CD4-positive, alpha-beta memory T cell (primary cell): ENCODE data around the gene ELP1. TPM values are rescaled to one million over a fixed set of nuclear protein-coding genes. Genes with fewer than 3 reads are reported as not detected.

Experiments used
- CTCF ChIA-PET: fragments of 350-600 bp; sonication (Branson Sonifier 250); formaldehyde crosslinking; loops from one replicate; lab custom pipeline; 2021; ENCODE audit warnings: inconsistent platforms; ENCODE audit not compliant: partially characterized antibody; lab: Charles Lee
- POLR2A ChIA-PET: fragments of 350-600 bp; sonication (Branson Sonifier 250); formaldehyde crosslinking; loops from one replicate; lab custom pipeline; 2021; ENCODE audit not compliant: partially characterized antibody; lab: Charles Lee
- DNase-seq, 5 donors: peaks; one replicate each; pipeline versions ENCODE4 v3.0.0 to v3.0.0-alpha.2; 2020 to 2022; ENCODE audit warnings: mixed read lengths in 1 of 5
- H3K27ac ChIP-seq: one replicate; pipeline ENCODE4 v1.7.0; 2013; ENCODE audit warnings: low read depth, low read length
- H3K27me3 ChIP-seq: 2 replicates; pipeline ENCODE4 v1.7.0; 2013; ENCODE audit warnings: mild to moderate bottlenecking, low read length, moderate library complexity; ENCODE audit not compliant: insufficient read depth
- H3K36me3 ChIP-seq: 2 replicates; pipeline ENCODE4 v1.7.0; 2013; ENCODE audit warnings: mild to moderate bottlenecking, low read length, moderate library complexity; ENCODE audit not compliant: insufficient read depth
- H3K4me1 ChIP-seq: 2 replicates; pipeline ENCODE4 v1.7.0; 2013; ENCODE audit warnings: mild to moderate bottlenecking, low read length, moderate library complexity; ENCODE audit not compliant: insufficient read depth
- H3K4me3 ChIP-seq, 2 donors: one replicate each; pipeline ENCODE4 v1.7.0; 2013; ENCODE audit warnings: low read length in 2 of 2, mild to moderate bottlenecking in 1 of 2
- H3K9me3 ChIP-seq, 2 donors: one replicate each; pipeline ENCODE4 v1.7.0; 2013; ENCODE audit warnings: low read length in 2 of 2, control low read depth in 1 of 2; ENCODE audit not compliant: control insufficient read depth in 1 of 2
- H3K27ac Mint-ChIP-seq, 7 donors: one replicate each; pipeline ENCODE4 v1.8.0; 2020 to 2021; ENCODE audit warnings: mixed read lengths in 7 of 7, mild to moderate bottlenecking in 6 of 7, inconsistent platforms in 3 of 7, moderate library complexity in 3 of 7
- H3K27me3 Mint-ChIP-seq, 2 donors: one replicate each; pipeline ENCODE4 v1.8.0; 2020 to 2021; ENCODE audit warnings: mixed read lengths in 2 of 2
- H3K36me3 Mint-ChIP-seq, 2 donors: one replicate each; pipeline ENCODE4 v1.8.0; 2020 to 2021; ENCODE audit warnings: mixed read lengths in 2 of 2, inconsistent platforms in 1 of 2, mild to moderate bottlenecking in 1 of 2
- H3K4me1 Mint-ChIP-seq, 4 donors: one replicate each; pipeline ENCODE4 v1.8.0; 2020 to 2021; ENCODE audit warnings: mixed read lengths in 4 of 4, mild to moderate bottlenecking in 1 of 4
- H3K4me3 Mint-ChIP-seq, 8 donors: one replicate each; pipeline ENCODE4 v1.8.0; 2020 to 2021; ENCODE audit warnings: mixed read lengths in 8 of 8, mild to moderate bottlenecking in 7 of 8, moderate library complexity in 6 of 8, inconsistent platforms in 3 of 8
- H3K9me3 Mint-ChIP-seq, 8 donors: one replicate each; pipeline ENCODE4 v1.8.0; 2020 to 2021; ENCODE audit warnings: mixed read lengths in 8 of 8, mild to moderate bottlenecking in 5 of 8, inconsistent platforms in 3 of 8, moderate library complexity in 1 of 8
- intact Hi-C: fragments of 100-400 bp; cut with micrococcal nuclease; formaldehyde crosslinking; loops from one replicate; pipeline ENCODE4 v1.15.1; 2023
- polyA plus RNA-seq, 2 donors: library from polyadenylated mRNA; unstranded; fragments of 300-500 nt; fragmentation: Illumina TruSeq; gene quantifications; one replicate each; pipeline ENCODE4 v1.2.3, GENCODE V29; 2021
- total RNA-seq, 2 experiments: library from RNA; stranded (reverse); gene quantifications; one replicate each; pipeline ENCODE4 v1.2.3, GENCODE V29; 2021

The ELP1 gene
- total and polyA plus RNA-seq, 4 experiments from 2014 or later, result 21.2 to 32.3 (median 25.3) TPM

DNA sequence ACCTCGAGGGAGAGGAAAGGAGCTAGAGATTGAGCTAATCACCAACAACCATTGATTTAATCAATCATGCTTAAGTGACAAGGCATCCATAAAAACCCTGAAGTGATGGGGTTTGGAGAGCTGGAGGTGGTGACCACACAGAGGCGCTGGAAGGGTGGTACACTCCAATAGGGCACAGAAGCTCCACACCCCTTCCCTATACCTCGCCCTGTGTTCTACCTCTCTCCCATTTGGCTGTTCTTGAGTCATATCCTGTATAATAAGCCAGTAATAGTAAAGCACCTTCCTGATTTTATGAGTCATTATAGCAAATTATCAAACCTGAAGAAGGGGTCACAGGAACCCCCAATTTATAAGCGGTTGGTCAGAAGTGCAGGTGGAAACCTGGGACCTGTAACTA lies 96.4 kb downstream of the ELP1 start:
- Histone ChIP-seq H3K27ac (no peak overlapping the region), H3K9me3 (no peaks in the 10 kb centered on the region), H3K4me3 (no peak overlapping the region), H3K27me3 (no peaks in the 10 kb centered on the region), H3K4me1 (no peaks in the 10 kb centered on the region), H3K36me3 (no peaks in the 10 kb centered on the region)
- POLR2A ChIA-PET, result no interaction called here
- Mint-ChIP-seq H3K27ac (no peak overlapping the region), H3K36me3 (no peaks in the 10 kb centered on the region), H3K4me3 (no peak overlapping the region), H3K9me3 (peaks cover 0 to 2% (median 0%) of the 10 kb centered on the region in 8 donors), H3K4me1 (peaks cover 0 to 4% (median 3%) of the 10 kb centered on the region in 4 donors), H3K27me3 (peaks cover 0 to 9% of the 10 kb centered on the region in 2 donors)
- no peak for DNase-seq
- CTCF ChIA-PET, result interaction anchor here (1.2 kb wide), 1 partner anchor 10 kb away, joined by 4 read pairs; no protein-coding TSS in a partner anchor
- intact Hi-C loops, result no loop called here

DNA sequence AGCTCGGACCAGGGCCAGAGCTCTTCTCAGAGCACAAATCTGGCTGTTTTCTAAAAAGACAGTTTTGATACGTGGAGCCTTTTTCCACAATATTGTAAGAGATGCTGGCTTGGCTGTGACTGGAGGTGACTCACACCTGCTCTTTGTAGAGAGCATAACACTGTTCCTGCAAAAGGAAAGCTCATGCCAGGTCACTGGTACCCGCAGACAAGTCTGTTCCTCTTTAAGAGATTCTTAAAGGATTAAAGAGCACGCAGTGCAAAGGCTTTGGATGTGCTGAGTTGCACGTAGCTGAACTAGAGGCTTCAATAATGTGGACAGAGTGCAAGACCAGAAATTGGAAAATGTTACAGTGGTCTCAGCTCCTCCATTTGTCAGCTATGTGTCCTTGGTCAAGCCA lies 97.1 kb downstream of the ELP1 start:
- H3K27ac ChIP-seq, result no peak overlapping the region
- CTCF ChIA-PET, result interaction anchor here (1.2 kb wide), 1 partner anchor 9 kb away, joined by 4 read pairs; no protein-coding TSS in a partner anchor
- H3K4me1 ChIP-seq, result no peaks in the 10 kb centered on the region
- Mint-ChIP-seq H3K4me3 (no peak overlapping the region), H3K9me3 (peaks cover 0 to 2% (median 0%) of the 10 kb centered on the region in 8 donors), H3K36me3 (no peaks in the 10 kb centered on the region), H3K27ac (no peak overlapping the region), H3K4me1 (peaks cover 0 to 3% (median 1%) of the 10 kb centered on the region in 4 donors), H3K27me3 (peaks cover 1 to 9% of the 10 kb centered on the region in 2 donors)
- intact Hi-C loops, result no loop called here
- no peak overlapping the region for H3K4me3 ChIP-seq
- H3K27me3 ChIP-seq, result no peaks in the 10 kb centered on the region
- POLR2A ChIA-PET, result no interaction called here
- no peaks in the 10 kb centered on the region for H3K9me3 ChIP-seq
- H3K36me3 ChIP-seq, result no peaks in the 10 kb centered on the region
- no peak for DNase-seq

DNA sequence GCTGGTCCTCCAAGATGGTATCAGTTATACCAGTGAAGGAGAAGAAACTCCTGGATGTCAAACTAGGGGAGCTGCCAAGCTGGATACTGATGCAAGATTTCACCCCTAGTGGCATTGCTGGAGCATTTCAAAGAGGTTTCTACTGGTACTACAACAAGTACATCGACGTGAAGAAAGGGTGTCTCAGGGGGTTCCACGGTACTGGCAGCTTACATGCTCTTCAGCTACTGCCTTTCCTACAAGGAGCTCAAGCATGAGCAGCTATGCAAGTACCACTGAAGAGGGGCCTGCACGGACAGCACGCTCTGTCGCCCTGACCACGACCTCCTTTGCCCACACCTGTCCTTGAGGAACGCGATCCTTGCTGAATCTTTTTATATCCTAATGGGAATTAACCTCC lies 97.6 kb downstream of the ELP1 start:
- DNase-seq, result no peak
- Mint-ChIP-seq H3K36me3 (no peaks in the 10 kb centered on the region), H3K4me3 (no peak overlapping the region), H3K4me1 (peaks cover 0 to 3% (median 1%) of the 10 kb centered on the region in 4 donors), H3K27ac (no peak overlapping the region), H3K9me3 (peaks cover 0 to 2% (median 0%) of the 10 kb centered on the region in 8 donors), H3K27me3 (peaks cover 1 to 7% of the 10 kb centered on the region in 2 donors)
- Histone ChIP-seq H3K4me1 (no peaks in the 10 kb centered on the region), H3K4me3 (no peak overlapping the region), H3K36me3 (no peaks in the 10 kb centered on the region), H3K9me3 (no peaks in the 10 kb centered on the region), H3K27me3 (no peaks in the 10 kb centered on the region), H3K27ac (no peak overlapping the region)
- intact Hi-C loops, result no loop called here
- ChIA-PET POLR2A (no interaction called here), CTCF (interaction anchor here (1.2 kb wide), 1 partner anchor 9 kb away, joined by 4 read pairs; no protein-coding TSS in a partner anchor)

DNA sequence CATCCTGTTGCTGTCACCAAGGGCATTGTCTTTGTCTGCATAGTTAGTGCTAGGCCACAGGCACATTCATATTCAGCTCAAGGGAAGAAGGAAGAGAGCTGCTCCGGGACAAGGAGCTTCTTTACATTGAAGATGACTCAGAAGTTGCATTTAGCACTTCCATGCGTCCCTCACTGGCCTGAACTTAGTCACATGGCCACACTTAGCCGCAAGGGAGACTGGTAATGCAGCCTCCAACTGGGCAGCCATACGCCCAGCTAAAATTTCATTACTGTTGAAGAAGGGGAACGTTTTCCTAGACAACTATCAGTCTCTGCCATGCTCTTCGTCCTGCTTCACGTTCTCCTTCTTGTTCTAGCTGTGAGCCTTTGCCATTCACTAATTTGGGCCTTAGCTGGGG lies 98.1 kb downstream of the ELP1 start:
- Histone ChIP-seq H3K27me3 (no peaks in the 10 kb centered on the region), H3K4me1 (no peaks in the 10 kb centered on the region), H3K4me3 (no peak overlapping the region), H3K27ac (no peak overlapping the region), H3K36me3 (no peaks in the 10 kb centered on the region), H3K9me3 (no peaks in the 10 kb centered on the region)
- H3K36me3 Mint-ChIP-seq, result no peaks in the 10 kb centered on the region
- no peak overlapping the region for H3K4me3 Mint-ChIP-seq
- peaks cover 0 to 3% (median 1%) of the 10 kb centered on the region in 4 donors for H3K4me1 Mint-ChIP-seq
- H3K27ac Mint-ChIP-seq, result no peak overlapping the region
- intact Hi-C loops, result no loop called here
- H3K27me3 Mint-ChIP-seq, result peaks cover 1 to 7% of the 10 kb centered on the region in 2 donors
- DNase-seq, result no peak
- CTCF ChIA-PET, result no interaction called here
- POLR2A ChIA-PET, result no interaction called here
- H3K9me3 Mint-ChIP-seq, result peaks cover 0 to 2% (median 0%) of the 10 kb centered on the region in 8 donors

GRCh38 chr9:108834959-108835665 lies 98.8 kb downstream of the ELP1 start:
- Histone ChIP-seq H3K9me3 (no peaks in the 10 kb centered on the region), H3K27ac (no peak overlapping the region), H3K4me1 (no peaks in the 10 kb centered on the region), H3K4me3 (no peak overlapping the region), H3K36me3 (no peaks in the 10 kb centered on the region), H3K27me3 (no peaks in the 10 kb centered on the region)
- DNase-seq, result no peak
- Mint-ChIP-seq H3K36me3 (no peaks in the 10 kb centered on the region), H3K4me3 (no peak overlapping the region), H3K4me1 (peaks cover 0 to 3% (median 1%) of the 10 kb centered on the region in 4 donors), H3K27ac (peak overlapping the region in 1 of 7 donors; percentile 31), H3K27me3 (peaks cover 1 to 7% of the 10 kb centered on the region in 2 donors), H3K9me3 (peaks cover 0 to 2% (median 0%) of the 10 kb centered on the region in 8 donors)
- CTCF ChIA-PET, result no interaction called here
- POLR2A ChIA-PET, result no interaction called here
- intact Hi-C loops, result no loop called here

DNA sequence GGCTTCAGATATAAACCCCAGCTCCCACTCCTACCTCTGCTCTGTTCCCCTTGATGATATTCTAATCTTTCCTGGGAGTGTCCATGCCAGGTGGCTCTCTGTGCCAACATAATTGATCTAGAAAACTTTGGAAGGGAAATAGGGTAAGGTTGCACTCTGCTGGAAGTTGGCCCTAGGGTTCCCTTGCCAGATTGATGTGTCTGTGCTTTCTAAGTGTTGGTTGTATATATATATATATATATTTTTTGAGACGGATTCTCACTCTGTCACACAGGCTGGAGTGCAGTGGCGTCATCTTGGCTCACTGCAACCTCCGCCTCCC lies 101.8 kb downstream of the ELP1 start:
- Mint-ChIP-seq H3K4me3 (no peak overlapping the region), H3K9me3 (no peaks in the 10 kb centered on the region), H3K36me3 (no peaks in the 10 kb centered on the region), H3K27me3 (peaks cover 1 to 7% of the 10 kb centered on the region in 2 donors), H3K4me1 (peaks cover 0 to 3% (median 1%) of the 10 kb centered on the region in 4 donors), H3K27ac (no peak overlapping the region)
- CTCF ChIA-PET, result no interaction called here
- DNase-seq, result no peak
- intact Hi-C loops, result no loop called here
- Histone ChIP-seq H3K9me3 (no peaks in the 10 kb centered on the region), H3K27me3 (no peaks in the 10 kb centered on the region), H3K27ac (no peak overlapping the region), H3K4me3 (no peak overlapping the region), H3K36me3 (no peaks in the 10 kb centered on the region), H3K4me1 (no peaks in the 10 kb centered on the region)
- POLR2A ChIA-PET, result no interaction called here

DNA sequence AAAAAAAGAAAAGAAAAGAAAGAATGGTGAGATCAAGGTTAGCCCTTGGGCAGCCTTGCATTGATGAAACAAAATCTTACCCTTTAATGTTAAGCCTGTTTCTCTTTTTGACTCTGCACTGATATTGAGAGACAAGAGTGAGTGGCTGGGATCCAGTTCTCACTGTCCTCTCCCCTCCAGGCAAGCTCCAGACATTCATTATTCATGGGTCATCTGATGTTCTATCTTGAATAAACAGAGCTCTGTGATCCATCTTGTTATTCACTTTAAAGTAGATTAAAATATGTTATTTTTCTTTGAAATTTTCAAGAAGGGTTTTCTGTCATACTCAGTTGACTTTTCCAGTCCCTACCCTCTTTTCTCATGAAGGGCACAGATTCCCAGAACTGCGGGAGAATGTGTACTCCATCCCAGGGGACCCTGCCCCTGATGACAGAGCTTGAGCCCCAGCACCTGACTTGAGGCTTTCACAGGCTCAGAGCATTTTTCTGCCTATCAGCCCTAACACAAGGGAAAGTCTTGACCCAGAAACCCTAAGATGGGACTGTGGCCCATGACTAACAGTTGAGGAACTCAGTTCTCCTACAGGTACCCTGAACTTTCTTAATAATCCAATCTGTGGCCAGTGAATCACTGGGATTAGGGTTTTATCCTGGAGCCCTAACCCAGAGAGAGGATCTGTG lies 102.3 kb downstream of the ELP1 start:
- Mint-ChIP-seq H3K27me3 (peaks cover 1 to 7% of the 10 kb centered on the region in 2 donors), H3K27ac (no peak overlapping the region), H3K4me1 (peaks cover 0 to 3% (median 1%) of the 10 kb centered on the region in 4 donors), H3K36me3 (no peaks in the 10 kb centered on the region), H3K9me3 (no peaks in the 10 kb centered on the region), H3K4me3 (no peak overlapping the region)
- ChIA-PET POLR2A (no interaction called here), CTCF (no interaction called here)
- no peak overlapping the region for H3K27ac ChIP-seq
- DNase-seq, result no peak
- no peaks in the 10 kb centered on the region for H3K4me1 ChIP-seq
- no peaks in the 10 kb centered on the region for H3K9me3 ChIP-seq
- H3K36me3 ChIP-seq, result no peaks in the 10 kb centered on the region
- H3K4me3 ChIP-seq, result no peak overlapping the region
- H3K27me3 ChIP-seq, result no peaks in the 10 kb centered on the region
- intact Hi-C loops, result no loop called here
